Right cardiac atrium (tissue), 5 donors: ENCODE data around the gene RALGAPA2. TPM values are rescaled to one million over a fixed set of nuclear protein-coding genes. Genes with fewer than 3 reads are reported as not detected.

ENCODE experiments used
- ATAC-seq, 2 donors: fragments of 200-7000 bp; cut with Tn5 transposase; one replicate each; pipeline versions ENCODE4 v1.8.0 to v1.9.1; 2020; ENCODE audit warnings: moderate library complexity in 2 of 2, mild to moderate bottlenecking in 1 of 2
- DNase-seq, 3 donors: peaks; one replicate each; pipeline ENCODE4 v3.0.0-alpha.2; 2020
- H3K27ac ChIP-seq: one replicate; pipeline ENCODE4 v1.5.1; 2013; ENCODE audit warnings: mild to moderate bottlenecking, low read length, control low read depth, moderate library complexity
- H3K27me3 ChIP-seq: one replicate; pipeline ENCODE4 v1.6.1; 2013; ENCODE audit not compliant: control insufficient read depth, insufficient read depth
- H3K4me1 ChIP-seq: one replicate; pipeline ENCODE4 v1.6.1; 2013; ENCODE audit warnings: low read length; ENCODE audit not compliant: control insufficient read depth, insufficient read depth
- H3K4me3 ChIP-seq: one replicate; pipeline ENCODE4 v1.5.1; 2013; ENCODE audit warnings: low read length, control low read depth
- H3K9me3 ChIP-seq: one replicate; pipeline ENCODE4 v1.6.1; 2013; ENCODE audit warnings: low read length; ENCODE audit not compliant: control insufficient read depth
- WGBS: extraction: QIAGEN DNeasy Blood & Tissue Kit; methylation state at CpG from one replicate; pipeline ENCODE4 v1.1.7; 2013; 5-methylcytosine and 5-hydroxymethylcytosine counted together
- intact Hi-C, 4 donors: fragments of 100-400 bp; cut with DNase I; formaldehyde crosslinking; loops; one replicate each; pipeline versions ENCODE4 v1.11.0 to v1.14.0; 2022 to 2023
- polyA plus RNA-seq: library from polyadenylated mRNA; stranded (reverse); fragments of 200-250 nt; gene quantifications from one replicate; pipeline ENCODE4 v1.2.3, GENCODE V29; 2013
- total RNA-seq, 4 donors: library from RNA; stranded (reverse); fragmentation: NEBNext Ultra II Directional; extraction: Animal tissue kit (Norgen Biotek cat#: 25700); gene quantifications; one replicate each; pipeline ENCODE4 v1.2.1, GENCODE V29; 2021
- donor health status: healthy with polysubstance abuse.
- donor health status: DM: no; HTN: yes; CAD: no.
- donor health status: DM: no; HTN: no; CAD: no.
- donor health status: DM: no; HTN: yes; CAD: no; lungs with severe emphysema.
- donor health status: DM: yes; HTN: yes; CAD: no.

RALGAPA2 gene
- total and polyA plus RNA-seq, 5 donors: 7.2 to 32.1 (median 25.8) TPM

GRCh38 chr20:20519269-20519668, 193.2 kb downstream of the RALGAPA2 start:
- ATAC-seq (no peak), DNase-seq (no peak)
- H3K9me3 ChIP-seq: no peaks in the 10 kb centered on the region
- intact Hi-C loops: no loop called here
- H3K4me3 ChIP-seq: no peak overlapping the region
- H3K27ac ChIP-seq: no peak overlapping the region
- no peaks in the 10 kb centered on the region for H3K4me1 ChIP-seq
- H3K27me3 ChIP-seq: no peaks in the 10 kb centered on the region

GRCh38 chr20:20518263-20518662, 194.2 kb downstream of the RALGAPA2 start:
- intact Hi-C loops: no loop called here
- Histone ChIP-seq H3K9me3 (no peaks in the 10 kb centered on the region), H3K27ac (no peak overlapping the region), H3K4me3 (no peak overlapping the region), H3K27me3 (no peaks in the 10 kb centered on the region), H3K4me1 (no peaks in the 10 kb centered on the region)
- ATAC-seq: no peak
- DNase-seq: no peak
- 95% methylated on average over 8 of the region's 8 CpGs for WGBS

GRCh38 chr20:20517296-20517695, 195.1 kb downstream of the RALGAPA2 start:
- 65% methylated on average over 2 of the region's 2 CpGs for WGBS
- DNase-seq (no peak), ATAC-seq (no peak)
- Histone ChIP-seq H3K9me3 (no peaks in the 10 kb centered on the region), H3K27ac (no peak overlapping the region), H3K4me3 (no peak overlapping the region), H3K4me1 (no peaks in the 10 kb centered on the region), H3K27me3 (no peaks in the 10 kb centered on the region)
- intact Hi-C loops: no loop called here

GRCh38 chr20:20513720-20514119, 198.7 kb downstream of the RALGAPA2 start:
- Histone ChIP-seq H3K27ac (no peak overlapping the region), H3K4me1 (no peaks in the 10 kb centered on the region), H3K9me3 (no peaks in the 10 kb centered on the region), H3K27me3 (no peaks in the 10 kb centered on the region), H3K4me3 (no peak overlapping the region)
- intact Hi-C loops: no loop called here
- DNase-seq: no peak
- ATAC-seq: no peak
- WGBS: 97% methylated on average over 1 of the region's 1 CpG

- H3K27ac ChIP-seq: no peak overlapping the region
- intact Hi-C loops: no loop called here
- H3K9me3 ChIP-seq: no peaks in the 10 kb centered on the region
- no peak overlapping the region for H3K4me3 ChIP-seq
- DNase-seq (no peak), ATAC-seq (no peak)
- no peaks in the 10 kb centered on the region for H3K27me3 ChIP-seq
- 81% methylated on average over 2 of the region's 2 CpGs for WGBS
- no peaks in the 10 kb centered on the region for H3K4me1 ChIP-seq
These were observed 206.9 kb downstream of the RALGAPA2 start for GRCh38 chr20:20505554-20505953.

GRCh38 chr20:20503777-20504530, 208.5 kb downstream of the RALGAPA2 start:
- intact Hi-C loops: no loop called here
- Histone ChIP-seq H3K4me1 (no peaks in the 10 kb centered on the region), H3K27ac (no peak overlapping the region), H3K9me3 (no peaks in the 10 kb centered on the region), H3K27me3 (no peaks in the 10 kb centered on the region), H3K4me3 (no peak overlapping the region)
- DNase-seq (no peak), ATAC-seq (no peak)
- WGBS: 97% methylated on average over 7 of the region's 7 CpGs

GRCh38 chr20:20501128-20501527, 211.3 kb downstream of the RALGAPA2 start:
- no peaks in the 10 kb centered on the region for H3K9me3 ChIP-seq
- DNase-seq (no peak), ATAC-seq (no peak)
- no peak overlapping the region for H3K4me3 ChIP-seq
- intact Hi-C loops: no loop called here
- WGBS: 95% methylated on average over 2 of the region's 2 CpGs
- no peaks in the 10 kb centered on the region for H3K4me1 ChIP-seq
- no peaks in the 10 kb centered on the region for H3K27me3 ChIP-seq
- H3K27ac ChIP-seq: no peak overlapping the region

- ATAC-seq (no peak), DNase-seq (no peak)
- no peak overlapping the region for H3K4me3 ChIP-seq
- WGBS: 79% methylated on average over 1 of the region's 1 CpG
- no peak overlapping the region for H3K27ac ChIP-seq
- no peaks in the 10 kb centered on the region for H3K9me3 ChIP-seq
- intact Hi-C loops: no loop called here
- no peaks in the 10 kb centered on the region for H3K4me1 ChIP-seq
- no peaks in the 10 kb centered on the region for H3K27me3 ChIP-seq
These were observed 212.1 kb downstream of the RALGAPA2 start for GRCh38 chr20:20500312-20500711.

- H3K27me3 ChIP-seq: no peaks in the 10 kb centered on the region
- WGBS: 85% methylated on average over 5 of the region's 5 CpGs
- no peak overlapping the region for H3K4me3 ChIP-seq
- intact Hi-C loops: no loop called here
- no peak for ATAC-seq
- H3K27ac ChIP-seq: no peak overlapping the region
- no peak for DNase-seq
- H3K4me1 ChIP-seq: no peaks in the 10 kb centered on the region
- H3K9me3 ChIP-seq: no peaks in the 10 kb centered on the region
These were observed 213.0 kb downstream of the RALGAPA2 start for GRCh38 chr20:20499439-20499838.

- intact Hi-C loops: no loop called here
- no peak overlapping the region for H3K4me3 ChIP-seq
- ATAC-seq (no peak), DNase-seq (no peak)
- H3K27ac ChIP-seq: no peak overlapping the region
- no peaks in the 10 kb centered on the region for H3K4me1 ChIP-seq
- no peaks in the 10 kb centered on the region for H3K27me3 ChIP-seq
- H3K9me3 ChIP-seq: no peaks in the 10 kb centered on the region
- WGBS: 56% methylated on average over 11 of the region's 11 CpGs
These were observed 214.2 kb downstream of the RALGAPA2 start for GRCh38 chr20:20498076-20498861.

- intact Hi-C loops: no loop called here
- 93% methylated on average over 8 of the region's 8 CpGs for WGBS
- Histone ChIP-seq H3K4me1 (no peaks in the 10 kb centered on the region), H3K27me3 (no peaks in the 10 kb centered on the region), H3K9me3 (no peaks in the 10 kb centered on the region), H3K27ac (no peak overlapping the region), H3K4me3 (no peak overlapping the region)
- ATAC-seq (no peak), DNase-seq (no peak)
These were observed 215.0 kb downstream of the RALGAPA2 start for GRCh38 chr20:20497242-20497978.
